Liver (tissue), 9 donors: ENCODE results near the gene LAPTM4A. TPM values are rescaled to one million over a fixed set of nuclear protein-coding genes. Genes with fewer than 3 reads are reported as not detected.

Source experiments
- DNase-seq: peaks from one replicate; pipeline ENCODE4 v3.0.0-alpha.2; 2017; ENCODE audit warnings: low spot score
- H3K27ac ChIP-seq, 2 donors: one replicate each; pipeline ENCODE4 v1.7.0; 2013; ENCODE audit warnings: inconsistent platforms in 2 of 2, low read length in 2 of 2, control low read depth in 1 of 2, low read depth in 1 of 2, mild to moderate bottlenecking in 1 of 2
- H3K27me3 ChIP-seq, 4 donors: one replicate each; pipeline versions ENCODE4 v1.6.1 to v1.7.0; 2013; ENCODE audit warnings: low read length in 3 of 4, inconsistent platforms in 1 of 4, mild to moderate bottlenecking in 1 of 4, moderate library complexity in 1 of 4; ENCODE audit not compliant: control insufficient read depth in 4 of 4, insufficient read depth in 4 of 4
- H3K36me3 ChIP-seq, 4 donors: one replicate each; pipeline versions ENCODE4 v1.6.1 to v1.7.0; 2013; ENCODE audit warnings: low read length in 3 of 4, mild to moderate bottlenecking in 3 of 4, low read depth in 1 of 4, moderate library complexity in 1 of 4; ENCODE audit not compliant: control insufficient read depth in 4 of 4, insufficient read depth in 3 of 4
- H3K4me1 ChIP-seq, 4 donors: one replicate each; pipeline versions ENCODE4 v1.6.1 to v1.7.0; 2013; ENCODE audit warnings: low read length in 3 of 4, mild to moderate bottlenecking in 3 of 4, moderate library complexity in 1 of 4; ENCODE audit not compliant: control insufficient read depth in 4 of 4, insufficient read depth in 4 of 4
- H3K4me3 ChIP-seq, 3 donors: one replicate each; pipeline versions ENCODE4 v1.6.1 to v1.7.0; 2013; ENCODE audit warnings: low read length in 3 of 3, control low read depth in 1 of 3, low read depth in 1 of 3, mild to moderate bottlenecking in 1 of 3
- H3K9ac ChIP-seq, 2 donors: one replicate each; pipeline ENCODE4 v1.7.0; 2013; ENCODE audit warnings: low read length in 2 of 2, mild to moderate bottlenecking in 2 of 2, moderate library complexity in 2 of 2, control low read depth in 1 of 2, low read depth in 1 of 2
- H3K9me3 ChIP-seq, 4 donors: one replicate each; pipeline versions ENCODE4 v1.6.1 to v1.7.0; 2013; ENCODE audit warnings: low read length in 3 of 4; ENCODE audit not compliant: control insufficient read depth in 4 of 4
- ATF3 ChIP-seq: IDR thresholded peaks from 2 replicates; pipeline ENCODE4 v1.6.1; 2016; ENCODE audit warnings: antibody characterized with exemption
- CTCF ChIP-seq: fragments of 150-350 bp; IDR thresholded peaks from 2 replicates; pipeline ENCODE4 v1.5.1; 2017; ENCODE audit warnings: improper control_type of control experiment, low read depth, low read length; ENCODE audit not compliant: missing input control
- EGR1 ChIP-seq, 2 donors: IDR thresholded peaks; 2 replicates each; pipeline ENCODE4 v1.6.1; 2016 to 2018; ENCODE audit warnings: antibody characterized with exemption in 2 of 2, low read depth in 2 of 2
- FOXA1 ChIP-seq: IDR thresholded peaks from 2 replicates; pipeline ENCODE4 v1.6.1; 2016; ENCODE audit warnings: antibody characterized with exemption
- FOXA2 ChIP-seq: IDR thresholded peaks from 2 replicates; pipeline ENCODE4 v1.6.1; 2016; ENCODE audit warnings: antibody characterized with exemption
- GABPA ChIP-seq, 2 donors: IDR thresholded peaks in 1 of 2; conservative IDR thresholded peaks in 1 of 2; 2 replicates each; pipeline ENCODE4 v1.6.1; 2016; ENCODE audit warnings: antibody characterized with exemption in 2 of 2, mild to moderate bottlenecking in 1 of 2, moderate library complexity in 1 of 2
- HNF4A ChIP-seq, 2 donors: conservative IDR thresholded peaks; 2 replicates each; pipeline ENCODE4 v1.6.1; 2016; ENCODE audit warnings: antibody characterized with exemption in 2 of 2, mild to moderate bottlenecking in 2 of 2
- HNF4G ChIP-seq: IDR thresholded peaks from 2 replicates; pipeline ENCODE4 v1.6.1; 2016; ENCODE audit warnings: antibody characterized with exemption
- JUND ChIP-seq, 2 donors: IDR thresholded peaks; 2 replicates each; pipeline ENCODE4 v1.6.1; 2016; ENCODE audit warnings: antibody characterized with exemption in 2 of 2
- MAX ChIP-seq: IDR thresholded peaks from 2 replicates; pipeline ENCODE4 v1.6.1; 2016; ENCODE audit warnings: antibody characterized with exemption
- NR2F2 ChIP-seq: IDR thresholded peaks from 2 replicates; pipeline ENCODE4 v1.6.1; 2016; ENCODE audit warnings: antibody characterized with exemption
- RAD21 ChIP-seq, 2 donors: IDR thresholded peaks; 2 replicates each; pipeline ENCODE4 v1.6.1; 2016; ENCODE audit warnings: antibody characterized with exemption in 2 of 2, mild to moderate bottlenecking in 2 of 2
- REST ChIP-seq: IDR thresholded peaks from 2 replicates; pipeline ENCODE4 v1.6.1; 2016; ENCODE audit warnings: antibody characterized with exemption, mild to moderate bottlenecking
- RXRA ChIP-seq, 2 donors: IDR thresholded peaks; 2 replicates each; pipeline ENCODE4 v1.6.1; 2017 to 2018; ENCODE audit warnings: antibody characterized with exemption in 2 of 2, mild to moderate bottlenecking in 1 of 2
- SP1 ChIP-seq: IDR thresholded peaks from 2 replicates; pipeline ENCODE4 v1.6.1; 2018; ENCODE audit warnings: antibody characterized with exemption, mild to moderate bottlenecking
- TAF1 ChIP-seq: conservative IDR thresholded peaks from 2 replicates; pipeline ENCODE4 v1.6.1; 2016; ENCODE audit warnings: antibody characterized with exemption, mild to moderate bottlenecking
- YY1 ChIP-seq: IDR thresholded peaks from 2 replicates; pipeline ENCODE4 v1.6.1; 2016; ENCODE audit warnings: antibody characterized with exemption, mild to moderate bottlenecking
- ZBTB33 ChIP-seq: IDR thresholded peaks from 2 replicates; pipeline ENCODE4 v1.6.1; 2016; ENCODE audit warnings: antibody characterized with exemption
- WGBS: extraction: QIAGEN DNeasy Blood & Tissue Kit; methylation state at CpG from one replicate; pipeline ENCODE4 v1.1.7; 2013; 5-methylcytosine and 5-hydroxymethylcytosine counted together
- polyA plus RNA-seq, 2 donors: library from polyadenylated mRNA; stranded (reverse) in 1 of 2; unstranded in 1 of 2; fragments of 200-250 nt in 1 of 2; fragments of >200 nt in 1 of 2; fragmentation: Nextera tagmentation in 1 of 2; extraction: Ambion mirVana in 1 of 2; gene quantifications; one replicate each; pipeline versions ENCODE4 v1.2.1 to v1.2.3, GENCODE V29; 2013 to 2015
- total RNA-seq, 2 donors: library from RNA; depleted of rRNA; stranded (reverse); fragments of >200 nt; gene quantifications; one replicate each; pipeline ENCODE4 v1.2.3, GENCODE V29; 2014
- donor health status: healthy.
- donor health status: healthy.
- donor health status: healthy.
- donor health status: healthy.
- donor health status: healthy.

Gene LAPTM4A
- total and polyA plus RNA-seq, 4 donors, result 69.1 to 183 (median 122) TPM

GRCh38 chr2:20073460-20073859 is 22.0 kb upstream of the LAPTM4A start:
- no peak overlapping the region for H3K27ac ChIP-seq
- no peak overlapping the region for H3K9ac ChIP-seq
- H3K36me3 ChIP-seq, result no peaks in the 10 kb centered on the region
- peaks cover 0 to 5% (median 0%) of the 10 kb centered on the region in 4 donors for H3K4me1 ChIP-seq
- H3K4me3 ChIP-seq, result no peak overlapping the region
- TF ChIP-seq FOXA1 (no peak), MAX (no peak), GABPA (IDR thresholded peaks at IDR 0.05 in 1 of 2, conservative IDR thresholded peaks at IDR 0.05 in 1 of 2) (no peak), HNF4A (conservative IDR thresholded peaks at IDR 0.05) (no peak)
- 90% methylated on average over 2 of the region's 2 CpGs for WGBS
- no peaks in the 10 kb centered on the region for H3K9me3 ChIP-seq
- H3K27me3 ChIP-seq, result no peaks in the 10 kb centered on the region
- DNase-seq, result no peak

- DNase-seq, result no peak
- no peak overlapping the region for H3K4me3 ChIP-seq
- TF ChIP-seq GABPA (IDR thresholded peaks at IDR 0.05 in 1 of 2, conservative IDR thresholded peaks at IDR 0.05 in 1 of 2) (no peak), SP1 (no peak), ZBTB33 (no peak), HNF4G (no peak), RAD21 (IDR thresholded peaks at IDR 0.05) (no peak), ATF3 (no peak), CTCF (no peak), FOXA1 (no peak), NR2F2 (no peak), RXRA (IDR thresholded peaks at IDR 0.05) (no peak), HNF4A (conservative IDR thresholded peaks at IDR 0.05) (no peak), REST (no peak), JUND (IDR thresholded peaks at IDR 0.05) (no peak), FOXA2 (no peak), YY1 (no peak), MAX (no peak), TAF1 (no peak), EGR1 (IDR thresholded peaks at IDR 0.05; ENCODE audit: low read depth in 2 of 2) (no peak)
- WGBS, result 91% methylated on average over 7 of the region's 7 CpGs
- no peaks in the 10 kb centered on the region for H3K36me3 ChIP-seq
- H3K27me3 ChIP-seq, result no peaks in the 10 kb centered on the region
- no peak overlapping the region for H3K27ac ChIP-seq
- H3K9ac ChIP-seq, result no peak overlapping the region
- no peaks in the 10 kb centered on the region for H3K9me3 ChIP-seq
- peaks cover 0 to 5% (median 0%) of the 10 kb centered on the region in 4 donors for H3K4me1 ChIP-seq
These were observed 21.2 kb upstream of the LAPTM4A start for GRCh38 chr2:20072436-20073158.
